Neutrophil (primary cell): Measurements from ENCODE around the gene GRM8.

Experiments used
- H3K27ac ChIP-seq: fragments of 200-600 bp; sonication (generic); 2 replicates; pipeline ENCODE4 v1.5.1; 2016; ENCODE audit warnings: mild to moderate bottlenecking, moderate library complexity
- H3K27me3 ChIP-seq: fragments of 200-600 bp; sonication (generic); 2 replicates; pipeline ENCODE4 v1.6.0; 2016; ENCODE audit warnings: mild to moderate bottlenecking
- H3K36me3 ChIP-seq: fragments of 200-600 bp; sonication (generic); 2 replicates; pipeline ENCODE4 v1.5.1; 2017
- H3K4me1 ChIP-seq, 2 experiments: fragments of 200-600 bp in 1 of 2; sonication (generic) in 1 of 2; 1 replicate in 1 of 2; 2 replicates in 1 of 2; pipeline versions ENCODE4 v1.5.1 to v1.6.1; 2013 to 2016; ENCODE audit warnings: low read depth in 1 of 2, low read length in 1 of 2, mild to moderate bottlenecking in 1 of 2, moderate library complexity in 1 of 2; ENCODE audit not compliant: control insufficient read depth in 1 of 2, insufficient read depth in 1 of 2
- H3K4me3 ChIP-seq, 2 experiments: fragments of 200-600 bp in 1 of 2; sonication (generic) in 1 of 2; 1 replicate in 1 of 2; 2 replicates in 1 of 2; pipeline ENCODE4 v1.5.1; 2013 to 2016; ENCODE audit warnings: low read depth in 1 of 2, low read length in 1 of 2, mild to moderate bottlenecking in 1 of 2, moderate library complexity in 1 of 2
- H3K9me3 ChIP-seq: fragments of 200-600 bp; sonication (generic); 2 replicates; pipeline ENCODE4 v1.5.1; 2016
- CTCF ChIP-seq: fragments of 200-600 bp; sonication (generic); IDR thresholded peaks from 2 replicates; pipeline ENCODE4 v1.5.1; 2016; ENCODE audit warnings: antibody characterized with exemption

The GRM8 gene

GRCh38 chr7:127081539-127081938 lies 171.2 kb downstream of the GRM8 start:
- H3K27me3 ChIP-seq, result no peaks in the 10 kb centered on the region
- no peaks in the 10 kb centered on the region for H3K36me3 ChIP-seq
- no peaks in the 10 kb centered on the region for H3K9me3 ChIP-seq
- no peak for TF ChIP-seq CTCF
- H3K4me3 ChIP-seq, result no peak overlapping the region
- H3K27ac ChIP-seq, result no peak overlapping the region
- no peaks in the 10 kb centered on the region for H3K4me1 ChIP-seq

- Histone ChIP-seq H3K4me3 (no peak overlapping the region), H3K36me3 (no peaks in the 10 kb centered on the region), H3K27me3 (no peaks in the 10 kb centered on the region), H3K9me3 (no peaks in the 10 kb centered on the region), H3K4me1 (no peaks in the 10 kb centered on the region), H3K27ac (no peak overlapping the region)
- TF ChIP-seq CTCF, result no peak
Measured at GRCh38 chr7:127080576-127080975, 172.2 kb downstream of the GRM8 start.

DNA sequence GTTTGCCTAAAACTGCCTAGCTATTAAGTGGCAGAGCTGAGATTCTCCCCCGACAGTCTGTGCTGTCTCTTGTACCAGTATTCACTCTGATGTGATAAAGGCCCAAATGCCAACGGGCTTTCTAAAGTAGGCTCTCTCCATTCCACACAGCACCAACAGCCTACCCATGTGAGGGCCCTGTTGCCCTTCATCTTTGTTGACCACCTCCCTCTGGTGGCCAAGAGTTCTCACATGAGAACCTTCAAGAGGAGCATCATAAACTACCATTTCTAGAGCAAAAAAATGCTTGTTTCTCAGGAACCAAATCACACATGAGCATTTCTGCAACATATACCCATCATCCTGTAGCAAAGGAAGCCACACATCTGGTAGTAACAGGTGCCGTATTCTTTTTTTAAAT lies 185.8 kb downstream of the GRM8 start:
- Histone ChIP-seq H3K4me1 (no peaks in the 10 kb centered on the region), H3K4me3 (no peak overlapping the region), H3K27ac (no peak overlapping the region), H3K27me3 (no peaks in the 10 kb centered on the region), H3K9me3 (no peaks in the 10 kb centered on the region), H3K36me3 (no peaks in the 10 kb centered on the region)
- TF ChIP-seq CTCF, result no peak

- no peak for TF ChIP-seq CTCF
- Histone ChIP-seq H3K4me1 (no peaks in the 10 kb centered on the region), H3K9me3 (no peaks in the 10 kb centered on the region)
Measured at GRCh38 chr7:127059475-127059874, 193.3 kb downstream of the GRM8 start.

GRCh38 chr7:127057918-127058317 lies 194.8 kb downstream of the GRM8 start:
- no peak for TF ChIP-seq CTCF
- Histone ChIP-seq H3K4me1 (no peaks in the 10 kb centered on the region), H3K9me3 (no peaks in the 10 kb centered on the region), H3K27ac (no peak overlapping the region), H3K4me3 (no peak overlapping the region), H3K36me3 (no peaks in the 10 kb centered on the region), H3K27me3 (no peaks in the 10 kb centered on the region)

More at GRCh38 chr7:127059475-127059874, 193.3 kb downstream of the GRM8 start:
- Histone ChIP-seq H3K4me3 (no peak overlapping the region), H3K27me3 (no peaks in the 10 kb centered on the region), H3K36me3 (no peaks in the 10 kb centered on the region), H3K27ac (no peak overlapping the region)

GRCh38 chr7:127056202-127056601 lies 196.5 kb downstream of the GRM8 start:
- Histone ChIP-seq H3K36me3 (no peaks in the 10 kb centered on the region), H3K9me3 (no peaks in the 10 kb centered on the region), H3K27ac (no peak overlapping the region), H3K4me1 (no peaks in the 10 kb centered on the region), H3K27me3 (no peaks in the 10 kb centered on the region), H3K4me3 (no peak overlapping the region)
- TF ChIP-seq CTCF, result no peak
